HFF-Myc (cell line): ENCODE results near the gene UBQLN3.

Experiments used
- DNase-seq: peaks from one replicate; pipeline ENCODE4 v3.0.0-alpha.2; 2011; ENCODE audit warnings: low read depth; ENCODE audit errors: extremely low read depth
- H3K4me3 ChIP-seq: replicated peaks from 2 replicates; pipeline ENCODE4 v1.5.1; 2011; ENCODE audit warnings: low read depth, mild to moderate bottlenecking, control low read depth, low read length
- TF ChIP-seq, protein P1 (sequence below): IDR thresholded peaks from 2 replicates; pipeline ENCODE4 v1.5.1; 2012; ENCODE audit warnings: mild to moderate bottlenecking, low read depth, low read length, control low read depth; ENCODE audit errors: missing control alignments

The UBQLN3 gene

DNA sequence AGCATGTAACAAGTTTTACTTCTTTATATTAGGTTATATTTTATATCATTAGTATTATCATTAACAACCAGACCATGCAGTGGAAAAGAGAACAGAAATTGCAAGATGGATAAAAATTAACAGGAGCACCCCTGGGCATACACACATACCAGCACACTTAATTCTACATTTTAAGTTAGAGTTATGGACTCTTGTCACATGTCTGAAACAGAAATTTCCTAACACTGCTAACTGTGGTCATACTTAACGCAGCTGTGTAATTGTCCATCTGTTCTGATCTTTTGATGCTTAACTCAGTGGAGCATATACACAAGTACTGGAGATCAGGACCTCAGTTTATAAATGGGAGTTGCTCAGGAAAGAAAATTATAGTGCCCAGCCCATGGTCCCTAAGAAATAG lies 38.2 kb upstream of the UBQLN3 start:
- TF ChIP-seq, protein P1, sequence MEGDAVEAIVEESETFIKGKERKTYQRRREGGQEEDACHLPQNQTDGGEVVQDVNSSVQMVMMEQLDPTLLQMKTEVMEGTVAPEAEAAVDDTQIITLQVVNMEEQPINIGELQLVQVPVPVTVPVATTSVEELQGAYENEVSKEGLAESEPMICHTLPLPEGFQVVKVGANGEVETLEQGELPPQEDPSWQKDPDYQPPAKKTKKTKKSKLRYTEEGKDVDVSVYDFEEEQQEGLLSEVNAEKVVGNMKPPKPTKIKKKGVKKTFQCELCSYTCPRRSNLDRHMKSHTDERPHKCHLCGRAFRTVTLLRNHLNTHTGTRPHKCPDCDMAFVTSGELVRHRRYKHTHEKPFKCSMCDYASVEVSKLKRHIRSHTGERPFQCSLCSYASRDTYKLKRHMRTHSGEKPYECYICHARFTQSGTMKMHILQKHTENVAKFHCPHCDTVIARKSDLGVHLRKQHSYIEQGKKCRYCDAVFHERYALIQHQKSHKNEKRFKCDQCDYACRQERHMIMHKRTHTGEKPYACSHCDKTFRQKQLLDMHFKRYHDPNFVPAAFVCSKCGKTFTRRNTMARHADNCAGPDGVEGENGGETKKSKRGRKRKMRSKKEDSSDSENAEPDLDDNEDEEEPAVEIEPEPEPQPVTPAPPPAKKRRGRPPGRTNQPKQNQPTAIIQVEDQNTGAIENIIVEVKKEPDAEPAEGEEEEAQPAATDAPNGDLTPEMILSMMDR = no peak
- no peak overlapping the region for H3K4me3 ChIP-seq
- DNase-seq = no peak

DNA sequence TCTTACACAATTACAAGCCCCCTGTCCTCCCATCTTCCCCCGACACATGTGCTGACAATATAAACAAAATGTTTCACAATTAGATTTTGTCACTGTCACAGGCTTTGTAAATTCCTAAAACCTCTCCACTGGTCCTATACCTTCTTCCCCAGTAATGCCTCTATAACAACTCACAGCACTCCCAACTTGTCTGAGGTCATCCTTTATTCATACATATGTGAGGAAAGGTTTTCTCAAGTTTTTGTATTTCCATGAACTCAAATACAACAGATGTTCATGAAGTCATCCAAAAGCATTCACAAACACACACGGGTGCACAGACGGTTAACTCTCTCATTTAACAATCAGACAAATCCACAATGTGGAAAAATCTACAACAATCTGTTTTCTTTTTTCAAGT lies 36.7 kb upstream of the UBQLN3 start:
- H3K4me3 ChIP-seq = no peak overlapping the region
- no peak for DNase-seq
- TF ChIP-seq, protein P1 = no peak

DNA sequence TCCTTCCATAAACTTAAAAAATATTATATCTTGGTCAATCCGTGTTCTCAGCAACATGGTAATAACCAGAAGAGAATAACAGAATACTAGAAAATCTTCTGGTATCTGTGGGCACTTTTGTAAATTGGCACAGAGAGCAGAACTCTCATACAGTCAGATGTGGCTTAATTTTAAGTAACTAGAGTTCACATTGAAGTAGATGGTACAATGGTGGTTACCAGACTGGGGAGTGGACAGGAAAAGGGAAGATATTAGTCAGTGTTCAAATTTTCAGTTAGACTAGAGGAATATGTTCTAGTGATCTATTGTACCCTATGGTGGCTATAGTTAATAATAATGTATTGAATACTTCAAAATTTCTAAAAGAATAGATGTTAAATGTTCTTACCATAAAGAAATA lies 31.7 kb upstream of the UBQLN3 start:
- DNase-seq = no peak
- TF ChIP-seq, protein P1 = no peak
- no peak overlapping the region for H3K4me3 ChIP-seq

DNA sequence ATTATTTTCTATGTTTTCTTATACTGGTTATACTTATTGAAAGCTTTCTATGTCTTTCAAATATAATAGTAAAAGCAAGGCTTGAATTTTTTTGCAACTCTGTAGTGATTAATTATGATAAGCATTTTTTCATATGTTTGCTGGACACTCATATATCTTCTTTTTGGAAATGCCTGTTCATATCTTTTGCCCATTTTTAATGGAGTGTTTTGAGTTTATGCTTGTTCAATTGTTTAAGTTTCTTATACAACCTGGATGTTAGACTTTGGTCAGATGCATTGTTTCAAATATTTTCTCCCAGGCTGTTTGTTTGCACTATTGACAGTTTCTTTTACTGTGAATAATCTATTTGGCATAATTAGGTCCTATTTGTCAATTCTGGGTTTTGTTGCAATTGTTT lies 26.7 kb upstream of the UBQLN3 start:
- TF ChIP-seq, protein P1 = no peak
- DNase-seq = no peak
- H3K4me3 ChIP-seq = no peak overlapping the region

DNA sequence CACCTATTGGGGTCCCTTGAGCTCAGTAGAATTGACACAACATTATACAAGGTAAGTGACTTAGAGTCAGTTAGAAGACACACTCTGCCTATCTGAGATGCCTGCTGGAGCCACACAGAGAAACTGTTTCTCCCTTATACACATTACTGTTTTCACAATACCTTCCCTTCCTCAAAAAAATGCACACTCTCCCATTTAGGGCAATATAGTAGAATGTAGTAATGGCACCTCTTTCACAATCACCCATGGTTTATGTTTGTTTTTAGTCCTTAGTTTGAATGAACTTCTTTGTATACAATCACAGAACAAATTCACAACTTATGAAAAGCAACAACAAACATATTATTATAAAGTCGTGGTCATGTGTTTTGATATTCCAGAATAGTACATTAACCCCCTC lies 24.3 kb upstream of the UBQLN3 start:
- TF ChIP-seq, protein P1 = no peak
- no peak for DNase-seq

DNA sequence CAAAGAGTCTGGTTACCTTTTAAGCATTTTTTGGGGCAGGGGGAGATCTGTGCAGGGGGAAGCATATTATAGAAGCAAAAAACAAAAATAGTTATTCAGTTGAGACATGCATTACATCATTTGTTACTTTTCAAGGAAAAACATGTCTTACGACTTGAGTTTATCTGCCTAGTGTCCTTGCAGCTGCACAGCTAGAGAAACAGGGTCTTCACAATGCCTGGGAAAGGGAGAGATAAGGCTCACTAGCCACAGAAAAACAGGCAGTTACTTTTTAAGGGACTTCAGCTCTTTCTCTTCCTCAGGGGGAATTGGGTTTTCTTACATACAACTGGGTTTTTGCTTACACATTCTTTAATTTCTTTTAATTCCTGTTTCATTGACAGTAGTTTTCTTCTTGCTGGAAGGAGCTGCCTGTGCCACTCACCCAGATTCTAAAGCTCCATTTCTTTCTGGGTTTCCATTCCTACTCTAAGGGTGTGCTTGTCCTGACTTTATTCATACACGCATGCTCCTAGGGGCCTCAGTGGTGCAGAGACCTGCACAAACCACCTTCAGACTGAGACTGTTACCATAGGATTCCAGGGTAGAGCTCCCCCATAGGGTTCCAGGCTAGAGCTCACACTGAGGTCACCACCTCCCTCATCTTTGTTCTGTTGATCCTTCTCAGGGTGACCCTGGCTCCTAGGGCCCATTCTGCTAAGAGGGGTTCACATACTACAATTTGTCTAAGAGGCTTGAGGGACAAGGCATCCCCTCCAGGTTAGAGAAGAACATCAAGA lies 21.5 kb upstream of the UBQLN3 start:
- no peak for DNase-seq
- H3K4me3 ChIP-seq = no peak overlapping the region
- TF ChIP-seq, protein P1 = no peak

More for the DNA sequence above, 24.3 kb upstream of the UBQLN3 start:
- no peak overlapping the region for H3K4me3 ChIP-seq

DNA sequence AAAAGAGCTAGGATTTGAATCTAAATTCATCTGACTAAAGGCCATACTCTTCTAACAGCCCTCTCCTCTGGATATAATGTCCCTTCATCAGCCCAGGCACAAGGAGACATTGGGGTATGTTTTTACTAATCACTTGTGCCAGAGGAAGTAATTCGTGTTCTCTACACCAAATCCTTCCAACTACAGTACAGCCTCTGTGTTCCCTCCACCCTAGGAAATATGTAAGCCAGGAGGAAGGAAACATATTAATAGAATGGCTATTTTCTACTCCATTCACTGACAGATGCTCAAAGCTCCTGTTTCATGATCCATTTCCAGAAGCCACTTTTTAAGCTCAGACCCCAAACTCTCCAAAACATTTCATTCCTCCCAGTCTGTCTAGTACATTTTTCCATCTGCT lies 18.7 kb upstream of the UBQLN3 start:
- no peak for DNase-seq
- TF ChIP-seq, protein P1 = no peak
- no peak overlapping the region for H3K4me3 ChIP-seq
